SK-N-SH treated with all-trans-retinoic acid at 6 μM for 48 hours (cell line): ENCODE data around the gene FLAD1.
A peak's percentile ranks its signal among the peaks of the same experiment; 100 is the strongest.

Experiments used
- ATAC-seq: fragments of 200-7000 bp; cut with Tn5 transposase; 3 replicates; pipeline ENCODE4 v1.9.1; 2020; ENCODE audit warnings: mild to moderate bottlenecking, moderate library complexity
- ARNTL ChIP-seq: fragments of 450-650 bp; formaldehyde crosslinking; IDR thresholded peaks from 2 replicates; pipeline ENCODE4 v1.5.0; 2020; ENCODE audit warnings: low read depth, mild to moderate bottlenecking, moderate library complexity, borderline replicate concordance
- BACH2 ChIP-seq: fragments of 250-450 bp; sonication (Bioruptor Pico); IDR thresholded peaks from 2 replicates; pipeline ENCODE4 v1.9.0; 2021; ENCODE audit warnings: mild to moderate bottlenecking, borderline replicate concordance
- CSDC2 ChIP-seq: fragments of 250-450 bp; sonication (Bioruptor Pico); IDR thresholded peaks from 2 replicates; pipeline ENCODE4 v1.5.0; 2020; ENCODE audit warnings: mild to moderate bottlenecking, moderate library complexity
- ESRRG ChIP-seq: fragments of 250-450 bp; sonication (Bioruptor Pico); IDR thresholded peaks from 2 replicates; pipeline ENCODE4 v1.6.1; 2021; ENCODE audit warnings: mild to moderate bottlenecking
- GLIS3 ChIP-seq: fragments of 250-450 bp; sonication (Bioruptor Pico); IDR thresholded peaks from 2 replicates; pipeline ENCODE4 v1.5.0; 2020; ENCODE audit warnings: mild to moderate bottlenecking, moderate library complexity
- ISL1 ChIP-seq: fragments of 250-450 bp; sonication (Bioruptor Pico); IDR thresholded peaks from 2 replicates; pipeline ENCODE4 v2.1.2; 2022; ENCODE audit warnings: mild to moderate bottlenecking, moderate library complexity
- OSR1 ChIP-seq: fragments of 250-450 bp; sonication (Bioruptor Pico); IDR thresholded peaks from 2 replicates; pipeline ENCODE4 v1.8.0; 2022; ENCODE audit warnings: moderate library complexity, mild to moderate bottlenecking, inconsistent platforms
- PPARA ChIP-seq: fragments of 250-450 bp; sonication (Bioruptor Pico); IDR thresholded peaks from 2 replicates; pipeline ENCODE4 v1.5.0; 2020; ENCODE audit warnings: mild to moderate bottlenecking, borderline replicate concordance
- RARB ChIP-seq: fragments of 250-450 bp; sonication (Bioruptor Pico); IDR thresholded peaks from 2 replicates; pipeline ENCODE4 v1.8.0; 2021; ENCODE audit warnings: mild to moderate bottlenecking, moderate library complexity
- SNAI2 ChIP-seq: fragments of 250-450 bp; sonication (Bioruptor Pico); IDR thresholded peaks from 2 replicates; pipeline ENCODE4 v1.5.0; 2020; ENCODE audit warnings: mild to moderate bottlenecking, moderate library complexity
- TCF4 ChIP-seq: fragments of 250-450 bp; sonication (Bioruptor Pico); IDR thresholded peaks from 2 replicates; pipeline ENCODE4 v1.8.0; 2021; ENCODE audit warnings: mild to moderate bottlenecking, moderate library complexity, borderline replicate concordance
- TOX ChIP-seq: fragments of 250-450 bp; sonication (Bioruptor Pico); IDR thresholded peaks from 2 replicates; pipeline ENCODE4 v1.8.0; 2021; ENCODE audit warnings: mild to moderate bottlenecking, moderate library complexity, borderline replicate concordance
- ZC3H10 ChIP-seq: fragments of 250-450 bp; sonication (Bioruptor Pico); IDR thresholded peaks from 2 replicates; pipeline ENCODE4 v1.5.1; 2021; ENCODE audit warnings: mild to moderate bottlenecking, moderate library complexity
- ZFP3 ChIP-seq: fragments of 250-450 bp; sonication (Bioruptor Pico); IDR thresholded peaks from 2 replicates; pipeline ENCODE4 v1.5.0; 2020; ENCODE audit warnings: mild to moderate bottlenecking, moderate library complexity
- ZFP30 ChIP-seq: fragments of 450-650 bp; formaldehyde crosslinking; IDR thresholded peaks from 2 replicates; pipeline ENCODE4 v1.5.0; 2022; ENCODE audit warnings: mild to moderate bottlenecking, moderate library complexity
- ZNF565 ChIP-seq: fragments of 450-650 bp; formaldehyde crosslinking; conservative IDR thresholded peaks from 2 replicates; pipeline ENCODE4 v1.5.0; 2020; ENCODE audit warnings: low read depth, mild to moderate bottlenecking, moderate library complexity
- ZNF70 ChIP-seq: fragments of 450-650 bp; formaldehyde crosslinking; IDR thresholded peaks from 2 replicates; pipeline ENCODE4 v1.5.0; 2020; ENCODE audit warnings: mild to moderate bottlenecking, moderate library complexity
- ZNF8 ChIP-seq: fragments of 450-650 bp; formaldehyde crosslinking; IDR thresholded peaks from 2 replicates; pipeline ENCODE4 v1.5.0; 2020; ENCODE audit warnings: mild to moderate bottlenecking, moderate library complexity
- TF ChIP-seq, protein P1 (sequence below): fragments of 250-450 bp; sonication (Bioruptor Pico); IDR thresholded peaks from 2 replicates; pipeline ENCODE4 v1.8.0; 2020; ENCODE audit warnings: mild to moderate bottlenecking, moderate library complexity, borderline replicate concordance
- TF ChIP-seq, protein P2 (sequence below): fragments of 250-450 bp; sonication (Bioruptor Pico); IDR thresholded peaks from 2 replicates; pipeline ENCODE4 v1.8.0; 2021; ENCODE audit warnings: low read depth, mild to moderate bottlenecking, moderate library complexity, borderline replicate concordance
- TF ChIP-seq, protein P3 (sequence below): fragments of 250-450 bp; sonication (Bioruptor Pico); IDR thresholded peaks from 2 replicates; pipeline ENCODE4 v1.5.1; 2021; ENCODE audit warnings: mild to moderate bottlenecking, moderate library complexity
- TF ChIP-seq, protein P4 (sequence below): fragments of 250-450 bp; sonication (Bioruptor Pico); IDR thresholded peaks from 2 replicates; pipeline ENCODE4 v1.5.1; 2020; ENCODE audit warnings: low read depth, mild to moderate bottlenecking, moderate library complexity
- TF ChIP-seq, protein P5 (sequence below): fragments of 250-450 bp; sonication (Bioruptor Pico); IDR thresholded peaks from 2 replicates; pipeline ENCODE4 v1.5.0; 2020; ENCODE audit warnings: mild to moderate bottlenecking, moderate library complexity

Gene FLAD1

DNA sequence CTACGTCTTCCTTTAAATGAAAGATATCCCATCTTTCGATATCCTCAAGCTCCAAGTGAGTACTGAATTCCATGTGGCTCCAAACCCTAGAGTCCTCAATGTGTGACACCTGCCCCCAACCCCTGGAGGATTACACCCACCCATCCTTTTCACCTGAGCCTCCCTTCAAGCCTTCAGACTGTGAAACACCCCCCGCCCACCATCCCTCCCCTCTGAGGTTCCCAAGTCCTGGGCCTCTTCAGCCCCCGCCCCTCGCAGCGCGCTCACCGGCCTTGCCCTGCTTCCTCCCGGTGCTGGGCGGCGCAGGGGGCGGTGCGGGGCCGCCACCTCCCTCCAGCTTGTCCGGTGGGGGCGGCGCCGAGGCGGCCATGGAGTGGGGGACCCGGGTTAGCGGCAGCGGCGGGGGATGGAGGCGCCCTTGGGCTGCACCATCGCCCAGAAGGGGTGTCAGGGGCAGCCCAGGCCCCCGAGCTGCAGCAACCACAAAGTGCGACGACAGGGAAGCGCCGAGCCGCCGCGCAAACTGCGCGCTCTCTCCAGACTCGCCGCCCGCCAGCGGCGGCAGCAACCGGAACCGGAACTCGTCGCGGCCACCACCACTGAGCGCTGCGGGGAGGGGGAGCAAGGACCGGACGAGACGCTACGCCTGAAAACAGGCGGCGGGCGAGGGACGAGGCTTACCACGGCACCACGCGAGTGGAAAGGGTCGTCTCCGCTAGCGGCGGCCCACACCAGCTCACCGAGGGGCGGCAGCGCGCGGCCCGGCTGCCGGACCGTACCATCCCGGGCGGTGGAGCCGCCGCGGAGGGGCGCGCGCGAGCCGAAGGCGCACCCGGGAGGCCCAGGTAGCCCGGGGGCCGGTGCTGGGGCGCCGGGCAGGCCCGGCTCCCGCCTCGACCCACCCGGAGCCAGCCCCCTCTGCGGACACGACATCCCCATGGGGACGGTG, 21.7 kb upstream of the FLAD1 start, which contains the start of gene PYGO2:
PYGO2 (minus strand) TSS at position 576 of the 949 bp plus-strand sequence; CDS start at position 370, 206 bp downstream.
- peak; percentile 88 for ATAC-seq
- TF ChIP-seq ZFP30 (no peak), ZNF8 (CRISPR knock-in tag) (no peak), OSR1 (CRISPR knock-in tag) (0 out of 2 replicates have a peak, but pooled peaks have one; percentile 20), ZNF565 (CRISPR knock-in tag) (no peak), TCF4 (CRISPR knock-in tag) (no peak), ZFP3 (CRISPR knock-in tag) (no peak), TOX (CRISPR knock-in tag) (no peak; the same call in 1 of the 2 replicates), SNAI2 (no peak), RARB (CRISPR knock-in tag) (no peak), GLIS3 (CRISPR knock-in tag) (peak; percentile 14), PPARA (CRISPR knock-in tag) (no peak), CSDC2 (no peak), ZC3H10 (peak; percentile 76), ISL1 (CRISPR knock-in tag) (no peak), ESRRG (CRISPR knock-in tag) (no peak), ZNF70 (CRISPR knock-in tag) (0 out of 2 replicates have a peak, but pooled peaks have one; percentile 25), BACH2 (no peak), ARNTL (CRISPR knock-in tag) (no peak)
- TF ChIP-seq, protein P1, sequence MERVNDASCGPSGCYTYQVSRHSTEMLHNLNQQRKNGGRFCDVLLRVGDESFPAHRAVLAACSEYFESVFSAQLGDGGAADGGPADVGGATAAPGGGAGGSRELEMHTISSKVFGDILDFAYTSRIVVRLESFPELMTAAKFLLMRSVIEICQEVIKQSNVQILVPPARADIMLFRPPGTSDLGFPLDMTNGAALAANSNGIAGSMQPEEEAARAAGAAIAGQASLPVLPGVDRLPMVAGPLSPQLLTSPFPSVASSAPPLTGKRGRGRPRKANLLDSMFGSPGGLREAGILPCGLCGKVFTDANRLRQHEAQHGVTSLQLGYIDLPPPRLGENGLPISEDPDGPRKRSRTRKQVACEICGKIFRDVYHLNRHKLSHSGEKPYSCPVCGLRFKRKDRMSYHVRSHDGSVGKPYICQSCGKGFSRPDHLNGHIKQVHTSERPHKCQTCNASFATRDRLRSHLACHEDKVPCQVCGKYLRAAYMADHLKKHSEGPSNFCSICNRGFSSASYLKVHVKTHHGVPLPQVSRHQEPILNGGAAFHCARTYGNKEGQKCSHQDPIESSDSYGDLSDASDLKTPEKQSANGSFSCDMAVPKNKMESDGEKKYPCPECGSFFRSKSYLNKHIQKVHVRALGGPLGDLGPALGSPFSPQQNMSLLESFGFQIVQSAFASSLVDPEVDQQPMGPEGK = peak; percentile 87; the same call in 1 of the 2 replicates
- TF ChIP-seq, protein P2, sequence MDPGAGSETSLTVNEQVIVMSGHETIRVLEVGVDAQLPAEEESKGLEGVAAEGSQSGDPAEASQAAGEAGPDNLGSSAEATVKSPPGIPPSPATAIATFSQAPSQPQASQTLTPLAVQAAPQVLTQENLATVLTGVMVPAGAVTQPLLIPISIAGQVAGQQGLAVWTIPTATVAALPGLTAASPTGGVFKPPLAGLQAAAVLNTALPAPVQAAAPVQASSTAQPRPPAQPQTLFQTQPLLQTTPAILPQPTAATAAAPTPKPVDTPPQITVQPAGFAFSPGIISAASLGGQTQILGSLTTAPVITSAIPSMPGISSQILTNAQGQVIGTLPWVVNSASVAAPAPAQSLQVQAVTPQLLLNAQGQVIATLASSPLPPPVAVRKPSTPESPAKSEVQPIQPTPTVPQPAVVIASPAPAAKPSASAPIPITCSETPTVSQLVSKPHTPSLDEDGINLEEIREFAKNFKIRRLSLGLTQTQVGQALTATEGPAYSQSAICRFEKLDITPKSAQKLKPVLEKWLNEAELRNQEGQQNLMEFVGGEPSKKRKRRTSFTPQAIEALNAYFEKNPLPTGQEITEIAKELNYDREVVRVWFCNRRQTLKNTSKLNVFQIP = 0 out of 2 replicates have a peak, but pooled peaks have one; percentile 7
- TF ChIP-seq, protein P3, sequence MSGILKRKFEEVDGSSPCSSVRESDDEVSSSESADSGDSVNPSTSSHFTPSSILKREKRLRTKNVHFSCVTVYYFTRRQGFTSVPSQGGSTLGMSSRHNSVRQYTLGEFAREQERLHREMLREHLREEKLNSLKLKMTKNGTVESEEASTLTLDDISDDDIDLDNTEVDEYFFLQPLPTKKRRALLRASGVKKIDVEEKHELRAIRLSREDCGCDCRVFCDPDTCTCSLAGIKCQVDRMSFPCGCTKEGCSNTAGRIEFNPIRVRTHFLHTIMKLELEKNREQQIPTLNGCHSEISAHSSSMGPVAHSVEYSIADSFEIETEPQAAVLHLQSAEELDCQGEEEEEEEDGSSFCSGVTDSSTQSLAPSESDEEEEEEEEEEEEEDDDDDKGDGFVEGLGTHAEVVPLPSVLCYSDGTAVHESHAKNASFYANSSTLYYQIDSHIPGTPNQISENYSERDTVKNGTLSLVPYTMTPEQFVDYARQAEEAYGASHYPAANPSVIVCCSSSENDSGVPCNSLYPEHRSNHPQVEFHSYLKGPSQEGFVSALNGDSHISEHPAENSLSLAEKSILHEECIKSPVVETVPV = no peak
- TF ChIP-seq, protein P4, sequence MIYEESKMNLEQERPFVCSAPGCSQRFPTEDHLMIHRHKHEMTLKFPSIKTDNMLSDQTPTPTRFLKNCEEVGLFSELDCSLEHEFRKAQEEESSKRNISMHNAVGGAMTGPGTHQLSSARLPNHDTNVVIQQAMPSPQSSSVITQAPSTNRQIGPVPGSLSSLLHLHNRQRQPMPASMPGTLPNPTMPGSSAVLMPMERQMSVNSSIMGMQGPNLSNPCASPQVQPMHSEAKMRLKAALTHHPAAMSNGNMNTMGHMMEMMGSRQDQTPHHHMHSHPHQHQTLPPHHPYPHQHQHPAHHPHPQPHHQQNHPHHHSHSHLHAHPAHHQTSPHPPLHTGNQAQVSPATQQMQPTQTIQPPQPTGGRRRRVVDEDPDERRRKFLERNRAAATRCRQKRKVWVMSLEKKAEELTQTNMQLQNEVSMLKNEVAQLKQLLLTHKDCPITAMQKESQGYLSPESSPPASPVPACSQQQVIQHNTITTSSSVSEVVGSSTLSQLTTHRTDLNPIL (CRISPR knock-in tag) = no peak
- TF ChIP-seq, protein P5, sequence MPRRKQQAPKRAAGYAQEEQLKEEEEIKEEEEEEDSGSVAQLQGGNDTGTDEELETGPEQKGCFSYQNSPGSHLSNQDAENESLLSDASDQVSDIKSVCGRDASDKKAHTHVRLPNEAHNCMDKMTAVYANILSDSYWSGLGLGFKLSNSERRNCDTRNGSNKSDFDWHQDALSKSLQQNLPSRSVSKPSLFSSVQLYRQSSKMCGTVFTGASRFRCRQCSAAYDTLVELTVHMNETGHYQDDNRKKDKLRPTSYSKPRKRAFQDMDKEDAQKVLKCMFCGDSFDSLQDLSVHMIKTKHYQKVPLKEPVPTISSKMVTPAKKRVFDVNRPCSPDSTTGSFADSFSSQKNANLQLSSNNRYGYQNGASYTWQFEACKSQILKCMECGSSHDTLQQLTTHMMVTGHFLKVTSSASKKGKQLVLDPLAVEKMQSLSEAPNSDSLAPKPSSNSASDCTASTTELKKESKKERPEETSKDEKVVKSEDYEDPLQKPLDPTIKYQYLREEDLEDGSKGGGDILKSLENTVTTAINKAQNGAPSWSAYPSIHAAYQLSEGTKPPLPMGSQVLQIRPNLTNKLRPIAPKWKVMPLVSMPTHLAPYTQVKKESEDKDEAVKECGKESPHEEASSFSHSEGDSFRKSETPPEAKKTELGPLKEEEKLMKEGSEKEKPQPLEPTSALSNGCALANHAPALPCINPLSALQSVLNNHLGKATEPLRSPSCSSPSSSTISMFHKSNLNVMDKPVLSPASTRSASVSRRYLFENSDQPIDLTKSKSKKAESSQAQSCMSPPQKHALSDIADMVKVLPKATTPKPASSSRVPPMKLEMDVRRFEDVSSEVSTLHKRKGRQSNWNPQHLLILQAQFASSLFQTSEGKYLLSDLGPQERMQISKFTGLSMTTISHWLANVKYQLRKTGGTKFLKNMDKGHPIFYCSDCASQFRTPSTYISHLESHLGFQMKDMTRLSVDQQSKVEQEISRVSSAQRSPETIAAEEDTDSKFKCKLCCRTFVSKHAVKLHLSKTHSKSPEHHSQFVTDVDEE = no peak

DNA sequence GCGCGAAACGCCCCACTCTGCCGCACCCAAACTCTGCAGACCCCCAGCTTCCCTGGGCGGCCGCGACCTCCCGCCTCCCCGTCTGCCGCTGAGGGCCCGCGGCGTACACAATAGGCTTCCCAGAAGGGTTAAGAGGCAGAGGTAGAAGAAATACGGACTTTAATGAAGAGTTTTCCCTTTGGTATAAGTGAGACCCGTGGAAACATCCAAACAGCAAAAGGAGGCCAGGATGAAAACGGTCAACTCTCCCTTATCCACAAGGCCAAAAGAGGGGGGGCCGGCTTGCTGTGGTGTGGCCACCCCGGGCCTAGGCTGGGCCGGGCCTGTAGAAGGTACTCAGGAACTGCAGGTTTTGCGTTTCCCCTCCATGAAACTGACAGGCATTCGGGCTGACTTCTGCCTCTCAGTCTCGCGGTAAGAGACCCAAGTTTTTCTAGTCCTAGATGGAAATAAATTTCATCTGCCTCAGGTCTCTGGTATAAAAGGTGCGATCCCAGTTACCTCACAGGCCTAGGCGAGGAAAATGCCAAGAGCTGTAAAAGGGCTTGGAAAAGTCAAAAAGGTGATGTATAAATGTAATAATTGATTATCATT, 20.9 kb upstream of the FLAD1 start:
- TF ChIP-seq OSR1 (CRISPR knock-in tag) (no peak), TOX (CRISPR knock-in tag) (no peak), PPARA (CRISPR knock-in tag) (no peak), GLIS3 (CRISPR knock-in tag) (no peak), ZFP30 (no peak), ISL1 (CRISPR knock-in tag) (no peak), ZNF565 (CRISPR knock-in tag) (no peak), ZFP3 (CRISPR knock-in tag) (no peak)
- TF ChIP-seq, protein P4 (CRISPR knock-in tag) = no peak
- ATAC-seq = peak; percentile 4
